HepG2 (cell line): Measurements from ENCODE around the gene PHOSPHO2. TPM values are rescaled to one million over a fixed set of nuclear protein-coding genes. Genes with fewer than 3 reads are reported as not detected.

Source experiments
- ATF7 ChIP-seq, 2 experiments: fragments of 450-650 bp in 1 of 2; sonication (generic) in 1 of 2; formaldehyde crosslinking in 1 of 2; IDR thresholded peaks; 2 replicates each; pipeline versions ENCODE4 v1.4.0 to v1.6.1; 2016 to 2020; ENCODE audit warnings: antibody characterized with exemption in 1 of 2, mild to moderate bottlenecking in 1 of 2, missing genetic modification reagents in 1 of 2
- ATM ChIP-seq: fragments of 450-650 bp; IDR thresholded peaks from 2 replicates; pipeline ENCODE4 v1.7.1; 2017; ENCODE audit warnings: mild to moderate bottlenecking, borderline replicate concordance
- BCL6 ChIP-seq: IDR thresholded peaks from 2 replicates; pipeline ENCODE4 v1.6.1; 2016; ENCODE audit warnings: missing genetic modification reagents, missing compliant biosample characterization
- HMGXB4 ChIP-seq, 2 experiments: sonication (generic) in 1 of 2; formaldehyde crosslinking in 1 of 2; IDR thresholded peaks; 2 replicates each; pipeline versions ENCODE4 v1.4.0 to v1.6.1; 2018 to 2020; ENCODE audit warnings: missing genetic modification reagents in 2 of 2, borderline replicate concordance in 1 of 2, low read depth in 1 of 2, mild to moderate bottlenecking in 1 of 2, missing biosample characterization in 1 of 2
- KDM2A ChIP-seq: sonication (generic); formaldehyde crosslinking; IDR thresholded peaks from 2 replicates; pipeline ENCODE4 v1.4.0; 2020; ENCODE audit warnings: low read depth, missing genetic modification reagents, borderline replicate concordance
- LCORL ChIP-seq, 2 experiments: fragments of 450-650 bp in 1 of 2; sonication (generic) in 1 of 2; formaldehyde crosslinking in 1 of 2; IDR thresholded peaks; 2 replicates each; pipeline versions ENCODE4 v1.5.0 to v1.6.1; 2017 to 2020; ENCODE audit warnings: antibody characterized with exemption in 1 of 2, missing genetic modification reagents in 1 of 2
- MEF2D ChIP-seq: sonication (generic); formaldehyde crosslinking; IDR thresholded peaks from 2 replicates; pipeline ENCODE4 v1.5.1; 2020; ENCODE audit warnings: mild to moderate bottlenecking, missing genetic modification reagents
- MTERF4 ChIP-seq: sonication (generic); formaldehyde crosslinking; IDR thresholded peaks from 2 replicates; pipeline ENCODE4 v1.8.0; 2023; ENCODE audit warnings: mild to moderate bottlenecking, missing genetic modification reagents
- NFAT5 ChIP-seq: sonication (generic); formaldehyde crosslinking; IDR thresholded peaks from 2 replicates; pipeline ENCODE4 v1.4.0; 2020; ENCODE audit warnings: missing genetic modification reagents
- POGK ChIP-seq: sonication (generic); formaldehyde crosslinking; conservative IDR thresholded peaks from 2 replicates; pipeline ENCODE4 v1.8.0; 2022; ENCODE audit warnings: mild to moderate bottlenecking, moderate library complexity, missing genetic modification reagents
- RFX1 ChIP-seq: fragments of 450-650 bp; IDR thresholded peaks from 2 replicates; pipeline ENCODE4 v1.6.1; 2017
- SOX13 ChIP-seq, 3 experiments: fragments of 450-650 bp in 1 of 3; sonication (generic) in 1 of 3; formaldehyde crosslinking in 1 of 3; IDR thresholded peaks in 2 of 3; conservative IDR thresholded peaks in 1 of 3; 2 replicates each; pipeline versions ENCODE4 v1.5.0 to v1.6.1; 2016 to 2020; ENCODE audit warnings: antibody characterized with exemption in 1 of 3, mild to moderate bottlenecking in 1 of 3, missing compliant biosample characterization in 1 of 3, missing genetic modification reagents in 1 of 3, moderate library complexity in 1 of 3
- ZNF44 ChIP-seq: sonication (generic); formaldehyde crosslinking; IDR thresholded peaks from 2 replicates; pipeline ENCODE4 v1.5.1; 2020; ENCODE audit warnings: mild to moderate bottlenecking, missing genetic modification reagents
- ZNF570 ChIP-seq: sonication (generic); formaldehyde crosslinking; IDR thresholded peaks from 2 replicates; pipeline ENCODE4 v1.4.0; 2020; ENCODE audit warnings: mild to moderate bottlenecking, missing genetic modification reagents, borderline replicate concordance
- ZNF614 ChIP-seq: IDR thresholded peaks from 2 replicates; pipeline ENCODE4 v1.6.1; 2018; ENCODE audit warnings: missing biosample characterization, missing genetic modification reagents, inconsistent platforms, borderline replicate concordance
- ZNF883 ChIP-seq: sonication (generic); formaldehyde crosslinking; IDR thresholded peaks from 2 replicates; pipeline ENCODE4 v1.5.1; 2020; ENCODE audit warnings: mild to moderate bottlenecking, missing genetic modification reagents; ENCODE audit errors: not compliant biosample characterization
- polyA plus RNA-seq, 8 experiments: library from polyadenylated mRNA; depleted of rRNA in 3 of 8; stranded (reverse) in 7 of 8; unstranded in 1 of 8; fragments of >200 nt; fragmentation: Illumina TruSeq in 4 of 8; extraction: Trizol in 4 of 8; gene quantifications; 2 replicates each; pipeline versions ENCODE4 v1.2.1 to v1.2.3, GENCODE V29; 2011 to 2016; ENCODE audit warnings: low read depth in 4 of 8, missing spikeins in 1 of 8, mixed read lengths in 1 of 8; ENCODE audit not compliant: insufficient read depth in 1 of 8
- total RNA-seq, 5 experiments: library from RNA; depleted of rRNA; stranded (reverse); fragments of >200 nt; fragmentation: Illumina TruSeq; extraction: Trizol; gene quantifications; 2 replicates each; pipeline ENCODE4 v1.2.3, GENCODE V29; 2016; ENCODE audit warnings: low read depth in 1 of 5

PHOSPHO2 gene
- total and polyA plus RNA-seq, 2 of the 13 experiments (the other 11 are each of a cell fraction or from before 2014, with no cell fraction given) = 6.1 to 11.4 TPM

- peak; percentile 97 for TF ChIP-seq ZNF883 (CRISPR knock-in tag)
- peak; percentile 88 for TF ChIP-seq MEF2D (CRISPR knock-in tag)
- peak; percentile 86 for TF ChIP-seq NFAT5 (CRISPR knock-in tag)
- TF ChIP-seq ATM = no peak
- peak; percentile 77; the same call in 1 of the 2 replicates for TF ChIP-seq ZNF614 (CRISPR knock-in tag)
- no peak for TF ChIP-seq LCORL (IDR thresholded peaks at IDR 0.05)
- TF ChIP-seq LCORL (CRISPR knock-in tag; IDR thresholded peaks at IDR 0.05) = 0 out of 2 replicates have a peak, but pooled peaks have one; percentile 76
- TF ChIP-seq MTERF4 (CRISPR knock-in tag) = no peak
- peak; percentile 92 for TF ChIP-seq RFX1
- TF ChIP-seq ZNF44 (CRISPR knock-in tag) = peak; percentile 97
- TF ChIP-seq SOX13 (IDR thresholded peaks at IDR 0.05) = no peak
- TF ChIP-seq SOX13 (CRISPR knock-in tag; conservative IDR thresholded peaks at IDR 0.05 in 1 of 2, IDR thresholded peaks at IDR 0.05 in 1 of 2) = peak in 1 of 2 experiments; percentile 47; a peak in 2 of 4 replicates
- TF ChIP-seq HMGXB4 (CRISPR knock-in tag; IDR thresholded peaks at IDR 0.05; ENCODE audit: borderline replicate concordance in 1 of 2, low read depth in 1 of 2) = peak; percentile 80 to 93
- TF ChIP-seq POGK = peak; percentile 64; the same call in 1 of the 2 replicates
- TF ChIP-seq ZNF570 (CRISPR knock-in tag) = no peak
- TF ChIP-seq KDM2A = peak; percentile 91
- TF ChIP-seq BCL6 (CRISPR knock-in tag) = peak; percentile 69; the same call in 1 of the 2 replicates
- no peak for TF ChIP-seq ATF7 (IDR thresholded peaks at IDR 0.05)
- peak; percentile 42; the same call in 1 of the 2 replicates for TF ChIP-seq ATF7 (CRISPR knock-in tag; IDR thresholded peaks at IDR 0.05)
Observed at GRCh38 chr2:169694113-169694893, at the start of gene PHOSPHO2, which contains the start of gene CFAP210 (continued).
